AG04450 (cell line): ENCODE results near the gene SFMBT2. TPM values are rescaled to one million over a fixed set of nuclear protein-coding genes. Genes with fewer than 3 reads are reported as not detected.

Source experiments
- CTCF ChIA-PET: fragments of 300-600, 350-600 bp; formaldehyde crosslinking; extraction: SDS; loops from one replicate; lab custom pipeline; 2022; ENCODE audit warnings: antibody characterized with exemption, inconsistent platforms; lab: Charles Lee
- POLR2A ChIA-PET: fragments of 350-600 bp; formaldehyde crosslinking; extraction: SDS; loops from one replicate; lab custom pipeline; 2021; ENCODE audit warnings: antibody characterized with exemption, inconsistent platforms; lab: Yijun Ruan, JAX
- DNase-seq: peaks from one replicate; pipeline ENCODE4 v3.0.0-alpha.2; 2011; ENCODE audit warnings: low read depth, low spot score
- H3K27ac ChIP-seq: one replicate; pipeline ENCODE4 v1.5.1; 2012; ENCODE audit warnings: low read depth, low read length, control low read depth
- H3K27me3 ChIP-seq: one replicate; pipeline ENCODE4 v1.6.0; 2012; ENCODE audit warnings: low read length; ENCODE audit not compliant: control insufficient read depth, insufficient read depth
- H3K4me3 ChIP-seq: 2 replicates; pipeline ENCODE4 v1.5.1; 2011; ENCODE audit warnings: mild to moderate bottlenecking, low read depth, low read length, control low read depth
- H3K9me3 ChIP-seq: 2 replicates; pipeline ENCODE4 v1.5.1; 2012; ENCODE audit warnings: low read length; ENCODE audit not compliant: control insufficient read depth, insufficient read depth
- CTCF ChIP-seq: IDR thresholded peaks from 2 replicates; pipeline ENCODE4 v1.5.1; 2011; ENCODE audit warnings: low read depth, low read length, control low read depth, inconsistent platforms
- polyA plus RNA-seq: library from polyadenylated mRNA; depleted of rRNA; stranded (reverse); fragments of >200 nt; gene quantifications from 2 replicates; pipeline ENCODE4 v1.2.3, GENCODE V29; 2011

SFMBT2 gene
- polyA plus RNA-seq, 1 experiment: 1.4 TPM

DNA sequence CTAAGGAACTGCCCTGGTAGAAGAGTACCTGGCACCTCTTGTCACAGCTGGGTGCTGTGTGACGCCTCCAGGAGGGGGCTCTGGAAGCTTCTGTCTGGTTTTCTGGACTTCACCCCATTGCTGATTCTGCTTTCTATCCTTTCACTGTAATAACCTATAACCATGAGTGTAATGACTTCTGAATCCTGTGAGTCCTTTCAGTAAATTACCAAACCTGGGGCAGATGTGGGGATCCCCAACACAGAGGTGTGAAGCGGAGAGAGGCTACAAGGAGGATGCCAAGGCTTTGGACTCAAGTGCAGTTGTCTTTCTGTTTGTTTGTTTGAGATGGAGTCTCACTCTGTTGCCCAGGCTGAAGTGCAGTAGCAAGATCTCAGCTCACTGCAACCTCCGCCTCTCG is 143.7 kb downstream of the SFMBT2 start:
- H3K27ac ChIP-seq: no peak overlapping the region
- TF ChIP-seq CTCF: no peak
- ChIA-PET POLR2A (no interaction called here), CTCF (no interaction called here)
- no peaks in the 10 kb centered on the region for H3K9me3 ChIP-seq
- DNase-seq: no peak
- H3K4me3 ChIP-seq: no peak overlapping the region
- no peaks in the 10 kb centered on the region for H3K27me3 ChIP-seq

GRCh38 chr10:7265396-7266123 is 145.3 kb downstream of the SFMBT2 start:
- TF ChIP-seq CTCF: no peak
- no peak for DNase-seq
- Histone ChIP-seq H3K27me3 (no peaks in the 10 kb centered on the region), H3K27ac (no peak overlapping the region), H3K4me3 (no peak overlapping the region), H3K9me3 (no peaks in the 10 kb centered on the region)
- ChIA-PET CTCF (no interaction called here), POLR2A (no interaction called here)

GRCh38 chr10:7264313-7264756 is 146.5 kb downstream of the SFMBT2 start:
- Histone ChIP-seq H3K27ac (no peak overlapping the region), H3K4me3 (no peak overlapping the region), H3K9me3 (no peaks in the 10 kb centered on the region), H3K27me3 (no peaks in the 10 kb centered on the region)
- POLR2A ChIA-PET: no interaction called here
- CTCF ChIA-PET: no interaction called here
- no peak for TF ChIP-seq CTCF
- no peak for DNase-seq

DNA sequence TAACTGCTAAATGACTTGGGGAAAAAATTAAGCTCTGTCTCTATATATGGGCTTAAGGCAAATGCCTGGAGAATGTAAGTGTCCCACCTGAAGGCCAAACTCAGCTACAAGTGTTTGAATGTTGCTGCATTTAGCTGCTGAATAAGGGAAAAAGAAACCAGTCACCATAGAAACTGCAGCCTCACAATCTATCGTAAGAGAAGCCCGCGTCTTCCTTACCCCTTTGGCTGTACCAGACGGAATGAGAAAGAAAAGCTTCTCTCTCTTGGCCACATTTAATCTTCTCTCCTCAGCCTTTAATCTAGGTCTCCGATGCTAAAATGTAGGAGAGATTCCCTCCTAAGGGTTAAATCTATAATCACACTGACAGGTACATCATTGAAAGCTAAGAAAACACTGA is 147.2 kb downstream of the SFMBT2 start:
- ChIA-PET POLR2A (no interaction called here), CTCF (interaction anchor here (0.8 kb wide), 1 partner anchor 153 kb away, joined by 3 read pairs; no protein-coding TSS in a partner anchor)
- no peak overlapping the region for H3K4me3 ChIP-seq
- H3K27ac ChIP-seq: no peak overlapping the region
- TF ChIP-seq CTCF: no peak
- no peak for DNase-seq
- H3K27me3 ChIP-seq: no peaks in the 10 kb centered on the region
- no peaks in the 10 kb centered on the region for H3K9me3 ChIP-seq

GRCh38 chr10:7261351-7261750 is 149.5 kb downstream of the SFMBT2 start:
- Histone ChIP-seq H3K9me3 (no peaks in the 10 kb centered on the region), H3K4me3 (no peak overlapping the region), H3K27ac (peak overlapping the region; percentile 81), H3K27me3 (no peaks in the 10 kb centered on the region)
- ChIA-PET CTCF (no interaction called here), POLR2A (no interaction called here)
- no peak for TF ChIP-seq CTCF
- no peak for DNase-seq
